Right atrium auricular region (tissue), 2 donors: ENCODE measurements around the gene GOLM1. TPM values are rescaled to one million over a fixed set of nuclear protein-coding genes. Genes with fewer than 3 reads are reported as not detected.

Experiments used
- DNase-seq: peaks from one replicate; pipeline ENCODE4 v3.0.0-alpha.2; 2019; ENCODE audit warnings: low spot score
- H3K27ac ChIP-seq, 2 donors: fragments of 200-600 bp; sonication (generic); 1 replicate in 1 of 2; 2 replicates in 1 of 2; pipeline ENCODE4 v1.5.1; 2016 to 2019
- H3K27me3 ChIP-seq, 2 donors: fragments of 200-600 bp; sonication (generic); one replicate each; pipeline versions ENCODE4 v1.5.1 to v1.6.0; 2017 to 2019
- H3K36me3 ChIP-seq: fragments of 200-600 bp; sonication (generic); one replicate; pipeline ENCODE4 v1.5.1; 2016
- H3K4me1 ChIP-seq, 2 donors: fragments of 200-600 bp; sonication (generic); one replicate each; pipeline versions ENCODE4 v1.5.1 to v1.6.0; 2017 to 2019
- H3K4me3 ChIP-seq, 2 donors: fragments of 200-600 bp; sonication (generic); 1 replicate in 1 of 2; 2 replicates in 1 of 2; pipeline ENCODE4 v1.5.1; 2017 to 2019; ENCODE audit warnings: mild to moderate bottlenecking in 1 of 2, moderate library complexity in 1 of 2
- H3K9me3 ChIP-seq, 2 donors: fragments of 200-600 bp; sonication (generic); one replicate each; pipeline ENCODE4 v1.5.1; 2019
- CTCF ChIP-seq, 2 donors: fragments of 200-600 bp; sonication (generic); IDR thresholded peaks; one replicate each; pipeline ENCODE4 v1.5.1; 2019; ENCODE audit warnings: antibody characterized with exemption in 2 of 2
- total RNA-seq, 2 donors: library from RNA; depleted of rRNA; stranded (reverse); fragments of >200 nt; gene quantifications; one replicate each; pipeline ENCODE4 v1.1.0, GENCODE V29; 2016

The GOLM1 gene
- total RNA-seq, 2 donors from 2014 or later, result 4.9 to 12.4 TPM

GRCh38 chr9:86079865-86080469 lies 19.4 kb downstream of the GOLM1 start:
- Histone ChIP-seq H3K4me1 (no peaks in the 10 kb centered on the region), H3K4me3 (no peak overlapping the region), H3K9me3 (no peaks in the 10 kb centered on the region), H3K27ac (no peak overlapping the region), H3K27me3 (no peaks in the 10 kb centered on the region), H3K36me3 (no peaks in the 10 kb centered on the region)
- TF ChIP-seq CTCF (IDR thresholded peaks at IDR 0.05), result no peak
- no peak for DNase-seq

GRCh38 chr9:86079421-86079831 lies 19.9 kb downstream of the GOLM1 start:
- TF ChIP-seq CTCF (IDR thresholded peaks at IDR 0.05), result no peak
- no peak for DNase-seq
- Histone ChIP-seq H3K4me3 (no peak overlapping the region), H3K27ac (no peak overlapping the region), H3K4me1 (no peaks in the 10 kb centered on the region), H3K36me3 (no peaks in the 10 kb centered on the region), H3K27me3 (no peaks in the 10 kb centered on the region), H3K9me3 (no peaks in the 10 kb centered on the region)

GRCh38 chr9:86078731-86079130 lies 20.6 kb downstream of the GOLM1 start:
- no peaks in the 10 kb centered on the region for H3K36me3 ChIP-seq
- H3K27me3 ChIP-seq, result no peaks in the 10 kb centered on the region
- no peak overlapping the region for H3K4me3 ChIP-seq
- no peak for DNase-seq
- no peaks in the 10 kb centered on the region for H3K4me1 ChIP-seq
- H3K27ac ChIP-seq, result no peak overlapping the region
- H3K9me3 ChIP-seq, result no peaks in the 10 kb centered on the region
- TF ChIP-seq CTCF (IDR thresholded peaks at IDR 0.05), result no peak

- Histone ChIP-seq H3K27ac (no peak overlapping the region), H3K27me3 (no peaks in the 10 kb centered on the region), H3K4me3 (no peak overlapping the region), H3K9me3 (no peaks in the 10 kb centered on the region), H3K4me1 (no peaks in the 10 kb centered on the region), H3K36me3 (no peaks in the 10 kb centered on the region)
- no peak for TF ChIP-seq CTCF (IDR thresholded peaks at IDR 0.05)
- DNase-seq, result no peak
Observed at GRCh38 chr9:86077276-86077675, 22.1 kb downstream of the GOLM1 start.

- H3K4me3 ChIP-seq, result no peak overlapping the region
Observed at GRCh38 chr9:86075132-86076109, 23.9 kb downstream of the GOLM1 start.

More at GRCh38 chr9:86075132-86076109, 23.9 kb downstream of the GOLM1 start:
- Histone ChIP-seq H3K27ac (no peak overlapping the region), H3K4me1 (no peaks in the 10 kb centered on the region), H3K27me3 (no peaks in the 10 kb centered on the region), H3K9me3 (no peaks in the 10 kb centered on the region), H3K36me3 (no peaks in the 10 kb centered on the region)
- no peak for DNase-seq
- TF ChIP-seq CTCF (IDR thresholded peaks at IDR 0.05), result no peak
